Stimulated activated naive CD8-positive, alpha-beta T cell treated with anti-CD3 and anti-CD28 coated beads, Interleukin-15, amount 100 ng/mL, for 72 hours (primary cell): ENCODE results near the gene RBM48.
"Not testable (repeated sequence)": the region's sequence is repeated elsewhere in the genome, so short reads cannot be mapped to it uniquely, and the experiment has no call there.

Source experiments
- ATAC-seq: fragments of 150-1000 bp; cut with Tn5 transposase; 2 replicates; pipeline ENCODE4 v1.10.0; 2021; ENCODE audit warnings: mild to moderate bottlenecking, moderate library complexity
- DNase-seq, 2 donors: peaks; one replicate each; pipeline ENCODE4 v3.0.0; 2021 to 2022
- H3K27ac Mint-ChIP-seq, 2 donors: one replicate each; pipeline ENCODE4 v1.8.0; 2022; ENCODE audit warnings: mild to moderate bottlenecking in 2 of 2, mixed read lengths in 2 of 2, moderate library complexity in 2 of 2
- H3K27me3 Mint-ChIP-seq: one replicate; pipeline ENCODE4 v1.8.0; 2022; ENCODE audit warnings: mixed read lengths
- H3K4me1 Mint-ChIP-seq: one replicate; pipeline ENCODE4 v1.8.0; 2022; ENCODE audit warnings: mild to moderate bottlenecking, mixed read lengths
- H3K4me3 Mint-ChIP-seq, 2 donors: one replicate each; pipeline ENCODE4 v1.8.0; 2022; ENCODE audit warnings: mild to moderate bottlenecking in 2 of 2, mixed read lengths in 2 of 2, moderate library complexity in 1 of 2
- H3K9me3 Mint-ChIP-seq, 2 donors: one replicate each; pipeline ENCODE4 v1.8.0; 2022; ENCODE audit warnings: mixed read lengths in 2 of 2

The RBM48 gene

GRCh38 chr7:92528188-92528957 is at the start of gene RBM48, which contains the start of gene PEX1:
Gene RBM48, plus strand, starts transcription at chr7:92528795. Its CDS starts 19 bp downstream, at chr7:92528814.
Gene PEX1, minus strand, starts transcription at chr7:92528520. Its CDS starts 85 bp downstream, at chr7:92528435.
- peak within 1 kb of the TSS; percentile 97 for H3K27ac Mint-ChIP-seq
- peak within 1 kb of the TSS; percentile 97 to 98 for H3K4me3 Mint-ChIP-seq
- H3K9me3 Mint-ChIP-seq = no peaks in the 10 kb centered on the region
- peak; percentile 93 for ATAC-seq
- peaks cover 33% of the 10 kb centered on the region for H3K4me1 Mint-ChIP-seq
- DNase-seq = peak; percentile 94 to 98
- H3K27me3 Mint-ChIP-seq = no peaks in the 10 kb centered on the region

DNA sequence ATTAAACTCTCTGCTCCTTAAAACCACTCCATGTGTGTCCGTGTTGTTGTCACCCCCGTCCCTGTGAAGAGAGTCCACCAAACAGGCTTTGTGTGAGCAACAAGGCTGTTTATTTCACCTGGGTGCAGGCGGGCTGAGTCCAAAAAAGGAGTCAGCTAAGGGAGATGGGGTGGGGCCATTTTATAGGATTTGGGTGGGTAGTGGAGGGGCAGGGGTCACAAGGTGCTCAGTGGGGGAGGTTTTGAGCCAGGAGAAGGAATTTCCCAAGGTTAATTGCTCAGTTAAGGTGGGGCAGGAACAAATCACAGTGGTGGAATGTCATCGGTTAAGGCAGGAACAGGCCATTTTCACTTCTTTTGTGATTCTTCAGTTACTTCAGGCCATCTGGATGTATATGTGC is 49.4 kb upstream of the RBM48 start:
- not testable (repeated sequence) for H3K4me1 Mint-ChIP-seq, H3K27ac Mint-ChIP-seq, H3K4me3 Mint-ChIP-seq, H3K9me3 Mint-ChIP-seq, H3K27me3 Mint-ChIP-seq, ATAC-seq, DNase-seq

- H3K27me3 Mint-ChIP-seq, H3K4me1 Mint-ChIP-seq, H3K27ac Mint-ChIP-seq, H3K9me3 Mint-ChIP-seq, DNase-seq, ATAC-seq, H3K4me3 Mint-ChIP-seq: not testable (repeated sequence)
Observed at GRCh38 chr7:92483624-92484023, 45.0 kb upstream of the RBM48 start.

DNA sequence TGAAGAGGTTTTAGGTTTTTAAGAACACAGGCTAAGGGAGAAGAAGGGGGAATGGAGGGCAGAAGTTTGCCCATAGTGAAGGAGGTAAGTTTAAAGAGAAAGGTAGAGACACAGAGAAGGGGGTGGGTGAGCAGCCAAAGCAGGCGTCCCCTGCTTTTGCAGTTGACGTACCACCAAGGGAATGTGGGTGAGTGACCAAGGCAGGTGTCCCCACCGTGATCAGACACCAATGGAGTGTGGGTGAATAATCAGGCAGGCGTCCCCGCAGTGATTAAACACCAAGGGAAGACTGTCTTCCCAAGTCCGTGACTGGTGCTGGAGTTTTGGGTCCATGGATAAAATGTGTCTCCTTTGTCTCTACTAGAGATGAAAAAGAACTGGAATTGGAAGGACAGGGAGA is 44.4 kb upstream of the RBM48 start:
- H3K4me3 Mint-ChIP-seq, ATAC-seq, H3K27ac Mint-ChIP-seq, H3K4me1 Mint-ChIP-seq, H3K27me3 Mint-ChIP-seq, DNase-seq, H3K9me3 Mint-ChIP-seq: not testable (repeated sequence)

- no peaks in the 10 kb centered on the region for H3K4me1 Mint-ChIP-seq
- no peak overlapping the region for H3K4me3 Mint-ChIP-seq
- no peak overlapping the region for H3K27ac Mint-ChIP-seq
- ATAC-seq (peak; percentile 54), DNase-seq (no peak)
- no peaks in the 10 kb centered on the region for H3K27me3 Mint-ChIP-seq
- no peaks in the 10 kb centered on the region for H3K9me3 Mint-ChIP-seq
Observed at GRCh38 chr7:92485267-92485892, 43.2 kb upstream of the RBM48 start.

GRCh38 chr7:92485974-92486373 is 42.6 kb upstream of the RBM48 start:
- ATAC-seq = no peak

DNA sequence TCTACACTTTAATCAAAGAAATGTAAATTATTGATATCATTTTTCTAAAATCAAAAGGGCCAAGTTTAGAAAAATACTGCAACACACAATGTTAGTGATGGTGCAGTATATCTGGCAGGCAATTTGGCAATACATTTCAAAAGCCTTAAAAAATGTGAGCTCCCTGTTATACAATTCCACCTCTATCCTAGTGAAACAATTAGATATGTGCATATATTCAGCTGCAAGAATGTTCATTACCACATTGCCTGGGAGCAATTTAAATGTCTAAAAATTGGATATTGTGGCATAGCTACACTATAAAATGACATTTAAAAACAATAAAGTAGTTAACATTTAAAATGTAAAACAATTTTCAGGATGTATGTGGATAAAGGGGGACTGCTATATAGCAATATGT is 40.8 kb upstream of the RBM48 start:
- DNase-seq (no peak), ATAC-seq (no peak)
- Mint-ChIP-seq H3K27me3 (no peaks in the 10 kb centered on the region), H3K4me1 (no peaks in the 10 kb centered on the region), H3K4me3 (no peak overlapping the region), H3K9me3 (no peaks in the 10 kb centered on the region), H3K27ac (no peak overlapping the region)

More at GRCh38 chr7:92485974-92486373, 42.6 kb upstream of the RBM48 start:
- no peaks in the 10 kb centered on the region for H3K9me3 Mint-ChIP-seq
- H3K27me3 Mint-ChIP-seq = no peaks in the 10 kb centered on the region
- no peak for DNase-seq
- H3K4me3 Mint-ChIP-seq = no peak overlapping the region
- H3K27ac Mint-ChIP-seq = no peak overlapping the region
- no peaks in the 10 kb centered on the region for H3K4me1 Mint-ChIP-seq

DNA sequence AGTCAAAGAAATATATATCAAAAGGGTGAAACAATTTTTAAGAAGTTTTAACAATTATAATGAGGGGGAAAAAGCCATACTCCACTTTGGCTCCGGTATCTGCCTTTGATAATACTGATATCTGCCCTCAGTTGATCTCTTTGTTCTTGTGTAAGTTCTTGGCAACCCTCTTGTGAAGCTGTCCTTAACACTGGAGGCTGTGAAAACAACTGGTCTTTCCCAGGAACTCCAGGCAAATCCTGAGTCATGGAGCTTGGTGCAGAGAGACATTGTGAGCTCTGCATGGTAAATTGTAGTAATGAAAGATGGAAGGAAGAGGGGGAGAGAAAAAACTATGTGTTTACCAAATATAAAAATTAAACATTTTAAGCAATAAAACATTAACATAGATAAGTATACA is 39.0 kb upstream of the RBM48 start:
- Mint-ChIP-seq H3K27me3 (no peaks in the 10 kb centered on the region), H3K4me3 (no peak overlapping the region)
- no peak for DNase-seq

DNA sequence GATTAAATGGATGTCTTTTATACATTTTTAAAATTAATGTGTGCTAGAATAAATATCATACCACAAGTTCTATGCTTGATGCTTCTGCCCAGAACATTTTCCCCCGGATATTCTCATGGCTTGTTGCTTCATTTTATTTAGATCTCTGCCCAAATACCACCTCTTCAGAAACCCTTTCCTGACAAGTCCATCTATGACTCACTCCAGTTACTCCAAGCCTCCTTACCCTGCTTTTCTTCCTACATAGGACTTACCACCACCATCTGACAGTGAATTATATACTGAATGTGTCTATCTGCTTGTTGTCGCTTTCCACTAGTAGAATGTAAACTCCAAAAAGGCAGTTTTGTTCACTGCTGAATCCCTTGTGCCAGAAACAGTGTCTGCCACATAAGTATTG is 31.7 kb upstream of the RBM48 start:
- Mint-ChIP-seq H3K4me3 (no peak overlapping the region), H3K9me3 (no peaks in the 10 kb centered on the region), H3K27me3 (no peaks in the 10 kb centered on the region), H3K27ac (no peak overlapping the region), H3K4me1 (no peaks in the 10 kb centered on the region)
- DNase-seq = no peak
- ATAC-seq = no peak

More for the DNA sequence above, 39.0 kb upstream of the RBM48 start:
- Mint-ChIP-seq H3K9me3 (no peaks in the 10 kb centered on the region), H3K27ac (no peak overlapping the region), H3K4me1 (no peaks in the 10 kb centered on the region)
- ATAC-seq = no peak

GRCh38 chr7:92498557-92498956 is 30.0 kb upstream of the RBM48 start:
- Mint-ChIP-seq H3K27me3 (no peaks in the 10 kb centered on the region), H3K27ac (peak overlapping the region; percentile 49 to 60), H3K4me3 (no peak overlapping the region), H3K9me3 (no peaks in the 10 kb centered on the region), H3K4me1 (no peaks in the 10 kb centered on the region)
- DNase-seq = no peak
- ATAC-seq = peak; percentile 97

- Mint-ChIP-seq H3K27ac (peak overlapping the region in 1 of 2 donors; percentile 28), H3K4me1 (peaks cover 6% of the 10 kb centered on the region), H3K27me3 (no peaks in the 10 kb centered on the region), H3K4me3 (no peak overlapping the region), H3K9me3 (no peaks in the 10 kb centered on the region)
- no peak for ATAC-seq
- DNase-seq = no peak
Observed at GRCh38 chr7:92503767-92504166, 24.8 kb upstream of the RBM48 start.

- no peaks in the 10 kb centered on the region for H3K27me3 Mint-ChIP-seq
- no peak for DNase-seq
- H3K4me3 Mint-ChIP-seq = no peak overlapping the region
- H3K9me3 Mint-ChIP-seq = no peaks in the 10 kb centered on the region
- H3K4me1 Mint-ChIP-seq = peaks cover 6% of the 10 kb centered on the region
- no peak for ATAC-seq
- H3K27ac Mint-ChIP-seq = no peak overlapping the region
Observed at GRCh38 chr7:92504563-92504962, 24.0 kb upstream of the RBM48 start.

DNA sequence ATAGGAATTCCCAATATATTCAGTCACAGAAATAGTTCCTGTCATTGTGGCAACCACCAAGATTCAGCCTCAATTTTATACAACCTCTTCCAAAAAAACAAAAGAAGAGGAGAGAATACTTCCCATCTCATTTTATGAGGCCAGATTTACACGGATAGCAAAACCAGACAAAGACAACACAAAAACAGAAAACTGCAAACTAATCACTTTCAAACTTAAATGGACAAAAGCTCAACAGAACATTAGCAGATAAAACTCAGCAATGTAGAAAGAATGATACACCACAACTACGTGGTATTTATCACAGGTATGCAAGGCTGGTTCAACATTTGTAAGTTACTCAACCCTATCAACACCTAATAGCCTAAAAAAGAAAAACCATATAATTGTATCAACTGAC is 22.2 kb upstream of the RBM48 start:
- ATAC-seq (no peak), DNase-seq (no peak)
- Mint-ChIP-seq H3K27me3 (no peaks in the 10 kb centered on the region), H3K9me3 (no peaks in the 10 kb centered on the region), H3K4me1 (peaks cover 6% of the 10 kb centered on the region), H3K4me3 (no peak overlapping the region), H3K27ac (no peak overlapping the region)

GRCh38 chr7:92508946-92509345 is 19.6 kb upstream of the RBM48 start:
- ATAC-seq (no peak), DNase-seq (no peak)
- Mint-ChIP-seq H3K9me3 (no peaks in the 10 kb centered on the region), H3K4me1 (peaks cover 3% of the 10 kb centered on the region), H3K27me3 (no peaks in the 10 kb centered on the region), H3K27ac (no peak overlapping the region), H3K4me3 (no peak overlapping the region)

- Mint-ChIP-seq H3K27me3 (no peaks in the 10 kb centered on the region), H3K9me3 (no peaks in the 10 kb centered on the region), H3K4me3 (no peak overlapping the region), H3K27ac (no peak overlapping the region), H3K4me1 (peaks cover 6% of the 10 kb centered on the region)
- ATAC-seq (no peak), DNase-seq (no peak)
Observed at GRCh38 chr7:92513167-92513902, 15.3 kb upstream of the RBM48 start.

- Mint-ChIP-seq H3K27me3 (no peaks in the 10 kb centered on the region), H3K4me1 (peaks cover 6% of the 10 kb centered on the region), H3K27ac (no peak overlapping the region), H3K4me3 (no peak overlapping the region), H3K9me3 (no peaks in the 10 kb centered on the region)
- no peak for DNase-seq
- no peak for ATAC-seq
Observed at GRCh38 chr7:92517631-92518030, 11.0 kb upstream of the RBM48 start.
